HG03066 (cell line): Measurements from ENCODE around the gene ARL2BP.

Experiments
- ATAC-seq: cut with Tn5 transposase; IDR thresholded peaks from one replicate; pipeline ENCODE4 v1.9.1; 2021; ENCODE audit warnings: low read depth; ENCODE audit not compliant: unreplicated experiment

ARL2BP gene

DNA sequence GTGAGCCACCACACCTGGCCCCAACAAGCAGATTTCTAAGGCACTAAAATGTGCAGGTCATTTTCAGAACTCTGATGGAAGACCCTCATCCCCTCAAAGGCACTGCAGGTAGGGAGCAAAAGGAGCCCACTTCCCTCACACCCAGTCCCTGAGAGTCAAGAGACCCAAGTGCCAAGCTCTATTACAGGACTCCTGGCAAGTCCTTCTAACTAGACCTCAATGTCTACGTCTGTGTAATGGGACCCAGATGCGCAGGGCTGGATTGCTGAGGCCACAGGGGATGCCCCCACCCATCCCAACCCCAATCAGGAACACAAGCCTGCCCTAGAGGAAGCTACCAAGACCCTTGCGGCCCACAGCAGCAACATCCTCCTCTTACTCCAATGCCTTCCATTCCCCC lies 36.7 kb downstream of the ARL2BP start:
- no peak for ATAC-seq

DNA sequence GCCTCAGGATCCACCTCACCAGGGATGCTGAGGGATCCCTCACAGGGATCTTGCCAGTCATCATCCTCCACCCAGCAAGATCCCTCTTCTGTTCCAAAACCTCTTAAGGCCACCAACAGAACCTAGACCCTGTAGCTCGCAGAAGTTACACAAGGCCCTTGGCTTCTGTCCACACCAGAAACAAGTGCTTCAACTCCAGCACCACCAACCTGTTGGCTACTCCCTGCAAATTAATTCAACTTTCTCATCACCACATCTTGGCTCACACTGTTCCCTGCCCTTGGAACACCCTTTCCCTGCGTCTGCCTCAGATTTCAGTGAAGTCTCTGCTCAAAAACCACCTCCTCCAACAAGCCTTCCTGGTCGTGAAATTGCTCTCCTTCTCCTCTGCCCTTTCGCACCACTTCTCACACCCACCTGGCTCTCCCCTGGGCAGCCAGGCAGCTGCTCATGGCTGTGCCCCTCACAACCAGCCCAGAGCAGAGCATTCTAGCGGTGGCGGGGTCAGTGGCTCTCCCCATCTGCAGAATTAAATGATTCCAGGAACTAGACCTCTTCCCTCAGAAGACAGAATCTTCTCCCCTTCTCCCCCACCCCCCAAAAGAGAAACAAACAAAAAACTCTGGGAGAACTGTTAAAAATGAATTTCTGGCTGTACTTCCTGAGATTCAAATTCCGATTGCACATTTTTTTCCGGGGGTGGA lies 37.6 kb downstream of the ARL2BP start:
- no peak for ATAC-seq

DNA sequence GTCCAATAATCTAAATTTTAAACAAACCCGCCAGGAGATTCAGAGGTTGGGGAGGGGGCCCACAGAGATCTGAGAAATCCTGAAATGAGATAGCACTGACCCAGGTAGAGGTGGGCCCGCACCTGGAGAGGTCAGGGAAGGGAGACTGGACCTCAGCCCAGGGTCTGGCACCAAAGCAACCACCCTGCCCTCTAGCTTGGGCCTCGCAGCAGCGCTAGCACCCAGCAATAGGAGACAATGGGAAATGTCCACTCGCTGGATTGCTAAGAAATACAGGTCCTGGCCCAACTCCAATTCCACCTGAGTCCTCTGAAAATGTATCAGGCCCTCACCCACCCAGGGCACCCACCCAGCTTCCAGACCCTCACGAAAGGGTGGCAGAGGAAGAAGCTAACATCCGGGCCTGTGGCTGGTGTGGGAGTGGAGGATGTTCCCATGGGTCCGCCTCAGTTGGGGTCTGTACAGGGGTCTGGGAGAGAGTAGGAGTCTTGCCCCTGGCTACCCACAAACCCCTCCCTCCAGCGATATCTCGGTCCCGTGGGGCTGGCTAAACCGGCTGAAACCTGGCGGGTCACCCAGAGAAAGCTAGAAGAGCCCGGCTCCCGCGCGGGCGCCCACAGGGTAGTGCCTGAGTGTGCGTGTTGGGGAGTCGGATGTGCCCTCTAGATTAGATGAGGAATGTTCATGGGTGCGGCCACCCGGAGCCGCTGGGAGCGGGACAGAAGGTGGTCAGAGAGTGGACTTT lies 38.3 kb downstream of the ARL2BP start:
- no peak for ATAC-seq

DNA sequence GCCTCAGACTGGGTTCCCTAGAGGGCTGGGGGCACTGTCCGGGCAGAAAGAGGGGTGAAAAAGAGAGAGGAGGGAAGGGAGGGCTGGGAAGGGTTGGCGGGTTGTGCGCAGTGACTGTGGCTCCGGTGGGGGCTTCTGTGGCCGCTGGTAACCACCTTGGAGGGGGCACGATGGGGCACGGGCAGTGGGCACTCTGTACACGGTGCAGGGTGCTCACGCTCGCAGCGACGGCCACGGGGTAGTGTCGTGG lies 38.8 kb downstream of the ARL2BP start:
- no peak for ATAC-seq

DNA sequence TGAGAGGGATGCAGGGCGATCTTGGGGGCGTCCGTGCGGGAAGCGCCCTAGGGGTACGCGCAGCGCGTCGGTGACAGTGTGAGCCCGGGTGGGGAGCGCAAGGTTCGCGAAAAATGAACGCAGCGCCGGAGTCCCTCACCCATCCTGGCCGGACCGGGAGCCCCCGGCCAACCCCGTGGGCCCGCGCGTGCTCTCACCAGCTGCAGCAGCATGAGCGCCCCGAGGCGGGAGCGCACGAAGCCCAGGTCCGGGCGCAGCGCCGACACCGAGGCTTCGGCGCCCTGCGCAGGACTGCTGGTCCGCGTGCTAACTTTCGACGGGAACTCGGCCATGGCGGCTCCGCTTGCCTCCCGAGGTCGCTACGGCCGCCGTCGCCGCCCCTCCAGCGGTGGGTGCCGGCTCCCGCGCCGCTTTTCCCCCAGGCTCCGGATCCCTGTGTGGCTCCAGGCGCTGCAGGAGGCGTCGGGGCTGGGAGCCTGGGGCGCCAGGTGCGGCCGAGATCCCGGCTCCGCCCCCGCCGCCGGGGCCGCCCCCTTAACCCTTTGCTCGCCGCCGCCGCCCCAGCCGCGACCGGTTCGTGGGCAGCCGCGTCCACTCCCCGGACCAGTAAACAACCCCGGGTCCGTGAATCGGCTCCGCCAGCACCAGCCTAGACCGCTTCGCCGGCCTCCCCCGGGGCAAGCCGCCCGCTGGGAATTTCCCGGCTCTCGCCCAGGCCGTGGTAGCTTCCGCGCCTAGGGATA lies 39.3 kb downstream of the ARL2BP start, which contains the start of gene PLLP:
Gene PLLP (minus strand): TSS at position 464 of the 743 bp plus-strand sequence. CDS start 132 bp downstream, at position 332.
- peak; percentile 48 for ATAC-seq

DNA sequence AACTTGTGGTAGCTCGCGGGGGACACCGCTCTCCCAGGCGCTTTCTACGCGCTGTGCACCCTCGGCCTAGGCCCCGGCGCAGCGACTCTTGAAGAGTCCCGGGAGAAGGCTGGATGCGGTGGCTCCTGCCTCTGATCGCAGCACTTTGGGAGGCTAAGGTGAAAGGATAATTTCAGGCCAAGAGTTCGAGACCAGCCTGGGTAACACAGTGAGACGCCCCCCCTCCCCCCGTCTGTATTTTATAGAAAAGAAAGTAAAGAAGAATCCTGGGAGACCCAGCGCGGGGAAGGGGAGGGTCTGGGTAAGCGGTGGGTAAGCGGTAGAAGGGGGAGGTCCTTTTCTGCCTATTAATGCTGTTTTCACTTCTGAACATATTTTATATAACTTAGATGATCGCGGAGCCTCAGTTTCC lies 39.9 kb downstream of the ARL2BP start:
- no peak for ATAC-seq

DNA sequence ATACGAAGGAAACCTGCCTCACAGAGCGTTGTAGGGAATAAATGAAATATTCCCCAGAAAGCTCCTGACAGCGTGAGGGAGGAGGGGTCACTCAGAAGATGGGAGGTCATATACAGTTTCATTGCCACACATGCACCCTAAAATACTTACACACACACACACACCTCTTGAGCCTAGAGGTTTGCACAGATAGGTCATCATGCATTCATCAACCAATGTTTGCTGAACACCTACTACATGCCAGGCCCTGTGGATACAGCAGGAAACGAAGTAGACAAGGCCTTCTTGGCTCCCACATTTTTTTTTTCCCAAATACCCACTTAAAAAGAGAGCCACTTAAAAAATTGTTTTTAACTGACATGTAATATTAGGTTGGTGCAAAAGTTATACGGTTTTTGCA lies 40.3 kb downstream of the ARL2BP start:
- no peak for ATAC-seq

DNA sequence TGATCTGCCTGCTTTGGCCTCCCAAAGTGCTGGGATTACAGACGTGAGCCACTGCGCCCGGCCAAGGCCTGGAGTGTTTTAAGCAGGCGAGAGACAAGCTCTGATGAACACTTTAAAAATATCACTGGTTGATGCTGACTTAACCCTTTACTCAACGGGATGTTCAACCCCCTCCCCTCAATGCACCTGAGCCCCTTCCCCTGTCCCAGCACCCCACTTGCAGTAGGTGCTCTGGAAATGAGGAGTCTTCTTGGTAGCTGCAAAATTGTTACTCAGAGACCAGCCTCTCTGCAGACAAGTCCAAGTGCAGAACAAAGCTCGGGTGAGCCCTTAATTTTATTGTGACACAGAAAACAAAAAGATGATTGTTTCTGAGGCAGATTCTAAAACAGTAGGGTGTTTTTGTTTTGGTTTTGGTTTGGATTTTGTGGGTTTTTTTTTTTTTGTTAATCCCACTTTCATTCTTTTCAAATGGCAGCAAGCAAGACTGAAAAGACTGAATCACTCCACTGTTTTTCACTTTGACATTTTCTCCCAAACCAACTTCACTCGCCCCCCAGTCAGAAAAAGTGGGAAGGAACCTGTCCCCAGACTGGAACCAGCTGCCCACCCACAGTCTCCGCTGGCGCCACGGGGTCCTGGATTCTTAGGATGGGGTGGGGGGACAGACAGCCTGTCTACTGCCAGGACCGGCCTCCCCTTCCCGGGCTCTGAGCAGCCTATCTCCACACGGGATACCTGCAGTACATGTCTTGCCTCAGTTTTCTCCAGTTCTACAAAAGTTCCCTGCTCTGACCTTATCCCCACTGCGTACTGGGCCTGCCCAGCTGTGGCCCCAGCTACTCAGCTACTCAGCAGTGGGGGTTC lies 44.6 kb downstream of the ARL2BP start:
- ATAC-seq = no peak

DNA sequence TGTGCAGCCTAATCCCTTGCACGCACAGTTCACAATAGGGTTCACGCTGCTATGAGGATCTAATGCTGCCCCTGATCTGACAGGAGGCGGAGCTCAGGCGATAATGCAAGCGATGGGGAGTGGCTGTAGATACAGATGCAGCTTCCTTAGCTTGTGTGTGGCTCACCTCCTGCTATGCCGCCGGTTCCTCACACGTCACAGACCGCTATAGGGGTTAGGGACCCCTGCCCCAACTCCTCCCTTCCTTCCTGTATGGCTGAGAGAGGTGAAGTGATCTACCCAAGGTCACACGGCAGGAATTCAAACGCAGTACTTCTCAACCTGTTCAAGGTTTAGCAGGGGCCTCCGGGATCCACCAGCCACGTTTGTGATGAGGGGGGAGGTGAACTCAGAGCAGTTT lies 52.8 kb downstream of the ARL2BP start:
- no peak for ATAC-seq

DNA sequence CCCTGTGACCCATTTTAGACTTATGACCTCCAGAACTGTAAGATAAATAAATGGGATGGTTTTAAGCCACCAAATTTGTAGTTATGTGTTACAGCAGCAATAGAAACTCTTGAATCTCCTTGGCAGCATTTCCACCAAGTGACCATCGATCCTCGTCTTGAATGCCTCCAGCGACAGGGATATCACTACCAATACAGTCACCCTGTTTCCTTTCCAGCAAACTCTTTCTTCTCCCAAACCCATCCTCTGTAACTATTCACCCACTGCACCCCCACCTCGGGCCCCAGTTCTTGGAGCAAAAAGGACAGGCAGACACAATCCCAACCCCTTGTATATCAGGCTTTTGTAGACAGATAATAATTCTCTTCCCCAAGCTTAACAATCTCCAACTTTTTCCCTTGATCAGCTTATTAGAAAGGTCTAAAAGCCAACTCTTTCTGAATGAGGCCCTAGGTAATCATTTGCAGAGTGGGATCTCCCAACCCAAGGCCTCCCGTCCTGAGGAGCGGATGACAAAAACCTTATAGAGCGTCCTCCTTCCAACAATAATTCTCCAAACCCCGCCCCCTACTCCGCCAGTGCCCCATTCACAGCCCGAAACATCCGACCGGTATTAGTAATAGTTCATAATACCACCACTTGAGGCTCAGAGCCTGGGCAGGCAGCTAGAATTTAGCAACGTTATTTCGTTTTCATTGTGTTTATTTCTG lies 54.1 kb downstream of the ARL2BP start:
- peak; percentile 25 for ATAC-seq

DNA sequence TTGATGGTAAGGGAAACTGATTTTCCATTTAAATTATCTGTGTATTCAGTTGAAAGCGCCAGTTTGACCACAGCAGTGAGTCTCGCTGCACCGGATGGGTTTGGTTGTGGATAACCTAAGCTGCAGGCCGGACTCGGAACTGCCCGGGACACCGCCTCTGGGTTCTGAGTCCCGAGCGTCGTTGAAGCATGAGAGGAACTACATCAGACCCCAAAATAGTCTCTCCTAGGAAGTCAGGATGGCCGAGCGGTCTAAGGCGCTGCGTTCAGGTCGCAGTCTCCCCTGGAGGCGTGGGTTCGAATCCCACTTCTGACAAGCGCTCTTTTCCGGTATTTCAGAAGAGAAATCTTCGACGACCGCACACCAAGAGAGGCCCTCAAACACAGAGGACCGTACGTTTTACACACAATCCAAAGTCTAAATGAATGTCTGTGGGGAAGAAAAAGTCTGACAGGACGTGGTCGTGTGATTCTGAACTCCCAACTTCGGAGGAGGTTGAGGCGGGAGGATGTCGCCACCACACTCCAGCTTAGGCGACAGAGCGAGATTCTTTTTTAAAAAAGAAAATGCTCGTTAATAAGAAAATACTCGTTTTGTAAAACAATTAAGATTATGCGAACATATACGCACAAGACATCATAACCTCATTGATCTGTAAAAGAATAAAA lies 54.8 kb downstream of the ARL2BP start:
- peak; percentile 55 for ATAC-seq

DNA sequence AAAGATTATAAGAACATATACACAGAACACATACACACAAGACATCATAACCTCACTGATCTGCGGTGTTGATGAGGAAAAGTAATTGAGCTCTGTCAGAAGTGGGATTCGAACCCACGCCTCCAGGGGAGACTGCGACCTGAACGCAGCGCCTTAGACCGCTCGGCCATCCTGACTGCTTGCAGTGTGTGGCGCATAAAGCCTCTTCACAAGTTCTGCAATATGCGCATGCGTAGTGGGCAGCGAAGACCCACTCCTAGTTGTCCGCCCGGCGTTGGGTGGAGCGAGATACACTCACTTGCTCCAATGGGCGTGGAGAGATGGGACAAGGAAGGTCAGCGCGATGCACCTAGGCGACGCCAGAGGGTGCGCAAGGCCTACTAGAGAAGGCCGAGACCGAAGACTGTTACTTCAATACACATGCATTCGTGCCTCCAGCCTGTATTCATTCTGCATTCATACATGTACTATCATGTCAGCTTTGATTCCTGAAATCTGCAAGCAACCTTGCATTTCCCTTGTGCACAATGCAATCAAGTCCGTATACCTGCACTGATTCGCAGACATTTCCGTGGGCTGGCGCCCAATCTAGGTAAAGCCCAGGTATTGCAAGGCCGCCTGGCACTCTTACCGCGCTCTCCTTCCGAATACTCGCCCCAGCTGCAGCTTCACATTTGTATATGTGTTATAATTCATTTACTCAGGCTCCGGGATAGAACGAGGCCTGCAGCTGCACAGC lies 55.5 kb downstream of the ARL2BP start:
- ATAC-seq = peak; percentile 82

DNA sequence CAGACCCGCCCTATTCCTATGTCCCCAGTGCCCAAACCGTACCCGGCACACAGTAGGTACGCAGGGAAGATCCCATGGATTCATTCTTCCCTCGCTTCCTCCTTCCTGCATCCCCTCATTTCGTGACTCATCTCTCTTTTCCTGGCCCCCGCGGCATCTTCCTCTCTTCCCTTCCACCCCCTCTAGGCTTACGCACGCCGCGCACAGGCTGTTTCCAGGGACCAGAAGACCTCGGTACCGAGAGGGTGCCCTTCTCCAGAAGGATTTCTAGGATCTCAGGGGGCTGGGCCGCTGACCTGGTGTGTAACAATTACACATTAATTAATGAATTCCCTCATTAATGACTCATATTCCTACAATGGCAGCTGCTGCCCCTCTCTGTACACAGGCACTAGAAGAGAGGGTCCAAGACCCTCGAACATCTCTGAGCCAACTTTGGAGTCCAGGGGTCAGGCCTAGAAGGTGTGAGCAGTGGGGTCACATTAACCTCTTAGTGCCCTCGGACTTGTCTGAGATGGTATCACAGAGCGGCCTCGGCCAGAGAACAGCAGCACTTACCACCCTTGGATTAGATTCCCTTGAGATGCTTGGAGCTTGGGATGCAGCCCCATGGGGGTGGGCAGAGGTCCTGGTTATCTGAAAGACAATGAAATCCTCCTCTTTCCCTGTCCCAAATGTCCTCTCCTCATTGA lies 56.2 kb downstream of the ARL2BP start:
- no peak for ATAC-seq
